GM20431 (cell line): ENCODE measurements around the gene JAKMIP2.
"Not testable (repeated sequence)": the region's sequence is repeated elsewhere in the genome, so short reads cannot be mapped to it uniquely, and the experiment has no call there.

ENCODE experiments used
- in situ Hi-C: fragments of 300-500 bp; cut with MseI, MboI; formaldehyde crosslinking; loops from one replicate; pipeline ENCODE4 v1.15.0; 2020; ENCODE audit warnings: low sequenced_read_pairs; ENCODE audit not compliant: unreplicated experiment

Gene JAKMIP2

GRCh38 chr5:147576646-147577535 is 205.6 kb downstream of the JAKMIP2 start:
- in situ Hi-C loops, result no loop called here

DNA sequence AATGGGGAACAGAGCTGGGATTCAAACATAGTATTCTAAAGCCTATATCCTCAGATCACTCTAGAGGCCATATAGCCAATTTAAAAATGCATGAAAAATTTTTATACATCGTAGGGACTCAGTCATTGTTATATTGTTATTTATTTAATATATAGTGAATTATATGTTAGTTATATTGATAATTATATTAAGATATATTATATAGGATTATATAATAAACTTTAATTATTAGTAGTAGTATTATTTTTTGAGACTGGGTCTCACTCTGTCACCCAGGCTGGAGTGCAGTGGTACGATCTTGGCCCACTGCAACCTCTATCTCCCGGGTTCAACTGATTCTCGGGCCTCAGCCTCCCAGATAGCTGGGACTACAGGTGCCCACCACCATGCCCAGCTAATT is 206.9 kb downstream of the JAKMIP2 start:
- in situ Hi-C loops, result no loop called here

GRCh38 chr5:147573211-147573610 is 209.3 kb downstream of the JAKMIP2 start:
- in situ Hi-C loops, result no loop called here

- in situ Hi-C loops, result no loop called here
Measured at GRCh38 chr5:147568710-147569406, 213.7 kb downstream of the JAKMIP2 start.

DNA sequence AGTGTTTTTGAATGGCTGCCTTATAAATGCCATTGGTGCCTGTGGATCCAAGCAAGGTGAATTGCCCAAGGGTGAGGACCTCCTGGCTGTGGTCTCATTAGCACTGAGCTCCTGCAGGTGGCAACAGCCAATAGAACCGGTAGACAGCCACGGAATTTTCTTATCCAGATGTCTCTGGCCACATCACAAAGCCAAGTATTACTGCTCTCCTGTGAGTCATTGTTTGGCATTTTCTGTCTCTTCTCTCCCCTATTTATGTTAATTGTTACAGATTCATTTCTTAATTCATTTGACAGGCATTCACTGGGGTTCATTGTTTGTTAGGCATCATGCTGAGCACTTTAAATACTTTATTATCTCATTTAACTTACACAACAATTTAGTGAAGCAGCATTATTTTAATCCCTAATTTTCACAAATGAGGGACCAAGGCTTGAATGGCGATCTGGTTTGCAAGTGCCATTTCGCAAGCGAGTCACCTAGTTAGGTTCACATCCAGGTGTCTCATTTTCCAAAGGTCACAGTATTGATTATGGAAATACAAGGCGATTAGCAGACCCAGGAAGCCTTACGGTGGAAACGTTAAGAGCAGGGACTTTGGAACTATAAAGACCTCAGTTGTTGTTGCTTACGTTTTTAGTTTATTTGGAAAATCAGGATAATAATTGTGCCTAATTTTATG is 214.5 kb downstream of the JAKMIP2 start:
- in situ Hi-C loops, result no loop called here

GRCh38 chr5:147565524-147565923 is 217.0 kb downstream of the JAKMIP2 start:
- in situ Hi-C loops, result no loop called here

DNA sequence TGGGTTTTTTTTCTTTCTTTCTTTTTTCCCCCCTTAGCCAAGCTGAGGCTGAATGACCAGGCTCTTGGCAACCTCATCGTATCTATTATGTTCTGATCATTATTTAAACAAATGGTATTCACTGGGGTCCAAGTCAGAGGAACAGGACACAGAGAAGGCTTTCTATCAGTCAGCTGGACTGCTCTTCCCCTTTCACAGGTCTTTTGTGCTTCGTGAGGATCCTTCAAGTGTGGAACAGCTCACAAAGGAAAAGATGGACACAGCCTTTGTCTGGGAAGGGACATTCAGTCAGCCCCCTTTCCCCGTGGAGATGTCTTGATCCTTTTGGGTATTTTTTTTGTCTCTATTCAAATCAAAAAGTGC is 218.4 kb downstream of the JAKMIP2 start:
- in situ Hi-C loops, result no loop called here

DNA sequence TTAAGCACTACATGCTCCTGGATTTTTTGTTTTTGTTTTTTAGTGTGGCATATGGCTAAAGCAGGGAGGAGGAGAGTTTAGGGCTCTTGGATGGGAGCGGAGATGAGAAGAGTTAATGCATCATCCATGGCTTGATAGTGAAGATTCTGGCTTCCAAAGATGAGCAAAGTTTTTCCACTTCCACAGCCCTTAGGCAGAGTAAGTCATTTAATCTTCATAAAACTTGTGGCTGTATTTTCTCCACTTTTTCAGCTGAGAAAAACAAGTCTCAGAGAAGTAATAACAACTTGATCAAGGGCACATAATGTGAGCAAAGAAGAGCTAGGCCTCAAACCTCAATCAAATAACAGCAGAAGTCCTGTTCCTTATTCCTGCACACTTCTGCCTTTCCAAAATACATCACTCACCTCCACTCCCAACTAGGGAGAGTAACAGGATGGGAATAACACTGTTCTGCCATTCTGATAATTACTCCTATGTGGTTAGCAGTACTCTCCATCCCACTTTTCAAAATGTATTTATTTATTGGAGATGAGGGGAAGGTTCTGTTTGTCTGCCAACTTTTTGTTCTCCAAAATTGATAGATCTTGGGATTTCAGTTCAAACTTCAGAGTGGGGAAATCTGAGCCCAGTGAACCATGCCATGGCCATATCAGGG is 218.9 kb downstream of the JAKMIP2 start:
- in situ Hi-C loops, result no loop called here

- in situ Hi-C loops, result no loop called here
Measured at GRCh38 chr5:147561435-147561834, 221.1 kb downstream of the JAKMIP2 start.

DNA sequence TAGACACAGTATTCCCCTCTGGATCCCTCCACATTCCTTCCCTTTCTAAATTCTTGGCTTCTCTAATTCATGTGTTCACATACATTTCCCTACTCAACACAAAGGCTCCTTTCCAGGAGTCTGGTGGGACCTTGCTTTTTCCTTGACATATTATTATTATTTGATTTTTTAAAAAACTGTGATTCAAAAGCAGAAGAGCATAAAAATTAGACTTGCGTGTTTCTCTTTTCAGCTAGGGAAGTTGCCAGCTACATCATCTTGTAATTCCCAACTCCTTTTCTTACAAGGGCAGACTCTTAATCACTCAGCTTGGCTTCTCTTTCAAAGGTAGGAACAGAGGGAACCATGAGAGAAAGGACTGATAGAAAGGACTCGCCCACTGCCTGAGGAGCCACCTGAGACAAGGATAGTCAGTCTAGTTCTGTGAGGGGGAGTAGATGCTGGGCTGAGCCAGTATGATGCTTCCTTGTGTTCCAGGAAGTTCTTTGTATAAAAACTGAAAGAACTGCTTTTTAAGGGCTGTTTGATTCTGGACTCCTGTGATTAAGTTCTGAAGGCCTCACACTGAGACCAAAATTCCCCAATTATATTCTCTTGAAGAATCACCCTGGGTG is 221.7 kb downstream of the JAKMIP2 start:
- in situ Hi-C loops, result no loop called here

- in situ Hi-C loops, result no loop called here
Measured at GRCh38 chr5:147559749-147560148, 222.8 kb downstream of the JAKMIP2 start.

DNA sequence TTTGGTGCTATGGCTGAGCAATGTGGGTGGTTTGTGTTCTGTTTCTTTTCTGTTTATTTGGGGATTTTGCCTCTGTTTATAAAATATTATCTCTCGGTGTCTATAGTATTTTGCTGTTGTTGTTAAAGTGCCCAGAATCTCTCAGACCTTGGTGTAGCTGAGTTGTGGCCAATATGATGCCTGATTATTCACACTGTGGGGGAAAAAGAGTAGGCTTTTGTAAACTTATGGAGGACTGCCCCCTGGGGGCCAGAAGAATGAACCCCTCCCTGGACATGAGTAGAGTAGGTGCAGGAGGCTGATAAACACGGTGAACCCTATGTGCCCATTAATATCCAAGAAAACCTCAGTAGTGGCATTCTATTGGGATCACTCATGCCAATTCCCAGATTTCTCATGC is 223.7 kb downstream of the JAKMIP2 start:
- in situ Hi-C loops, result no loop called here

DNA sequence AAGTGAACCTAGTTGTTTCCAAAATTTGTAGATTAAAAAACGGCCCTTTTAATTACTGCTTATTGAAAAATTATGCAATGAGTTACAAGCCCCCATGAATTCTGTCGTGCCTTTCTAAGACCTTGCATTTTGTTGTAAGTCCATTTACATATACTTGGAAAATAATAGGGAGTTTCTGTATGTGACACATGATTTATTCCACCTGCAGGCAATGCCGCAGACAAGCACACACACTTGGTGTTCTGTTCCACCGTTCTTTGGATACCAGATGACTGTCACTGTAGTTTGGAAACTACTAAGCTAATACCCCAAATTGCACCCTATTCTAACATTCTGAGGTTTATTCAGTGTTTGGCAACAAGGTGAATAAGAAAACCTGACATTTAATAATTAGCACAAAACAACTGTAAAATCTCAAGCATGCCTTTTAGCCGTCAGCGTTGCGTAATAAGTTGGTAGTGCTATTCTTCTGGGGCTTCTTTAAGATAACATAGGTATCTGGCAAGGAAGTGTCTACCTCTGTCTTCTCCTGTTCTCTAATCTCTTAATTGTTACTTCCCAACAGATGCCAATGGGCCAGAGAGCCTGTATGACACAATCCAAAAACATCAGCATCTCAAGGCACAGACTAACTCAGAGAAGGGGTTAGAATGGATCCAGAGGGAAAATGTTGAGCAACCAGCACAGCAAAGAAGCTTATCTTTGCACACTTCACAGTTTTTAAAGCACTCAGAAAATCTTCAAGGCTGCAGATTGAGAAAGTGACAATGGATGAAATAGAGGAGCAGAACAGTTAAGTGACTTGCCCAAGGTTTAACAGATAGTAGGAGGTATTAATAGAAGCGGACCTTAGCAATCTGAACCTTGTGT is 224.4 kb downstream of the JAKMIP2 start:
- in situ Hi-C loops, result no loop called here

- in situ Hi-C loops, result no loop called here
Measured at GRCh38 chr5:147555176-147555575, 227.4 kb downstream of the JAKMIP2 start.

DNA sequence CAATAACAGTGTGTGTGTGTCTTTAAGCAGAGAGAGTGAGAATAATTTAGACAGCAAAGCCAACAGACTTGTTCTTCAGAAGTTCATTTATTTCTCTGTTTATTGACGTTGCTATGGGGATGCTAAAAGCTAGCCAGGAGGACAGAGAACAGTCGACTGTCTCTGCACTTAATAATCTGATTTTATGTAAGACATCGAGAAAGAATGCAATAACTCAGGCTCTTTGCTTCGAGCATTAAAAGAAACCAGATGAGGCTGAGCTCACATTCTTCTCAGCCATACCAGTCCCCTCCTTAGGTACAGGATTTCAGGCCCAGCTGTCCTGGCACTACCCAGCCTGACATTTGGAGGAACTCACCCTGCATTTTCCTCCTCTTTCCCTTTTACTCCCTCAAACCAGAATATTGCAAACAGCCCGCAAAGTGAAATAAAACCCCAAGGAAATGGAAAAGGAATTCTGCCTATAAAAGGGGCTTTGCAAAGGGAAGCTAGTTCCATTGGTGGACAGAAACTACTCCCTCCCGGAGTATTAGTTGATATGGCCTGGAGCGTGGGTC is 228.2 kb downstream of the JAKMIP2 start:
- in situ Hi-C loops, result no loop called here

GRCh38 chr5:147553817-147554216 is 228.7 kb downstream of the JAKMIP2 start:
- in situ Hi-C loops, result not testable (repeated sequence)

GRCh38 chr5:147552897-147553296 is 229.6 kb downstream of the JAKMIP2 start:
- in situ Hi-C loops, result no loop called here

DNA sequence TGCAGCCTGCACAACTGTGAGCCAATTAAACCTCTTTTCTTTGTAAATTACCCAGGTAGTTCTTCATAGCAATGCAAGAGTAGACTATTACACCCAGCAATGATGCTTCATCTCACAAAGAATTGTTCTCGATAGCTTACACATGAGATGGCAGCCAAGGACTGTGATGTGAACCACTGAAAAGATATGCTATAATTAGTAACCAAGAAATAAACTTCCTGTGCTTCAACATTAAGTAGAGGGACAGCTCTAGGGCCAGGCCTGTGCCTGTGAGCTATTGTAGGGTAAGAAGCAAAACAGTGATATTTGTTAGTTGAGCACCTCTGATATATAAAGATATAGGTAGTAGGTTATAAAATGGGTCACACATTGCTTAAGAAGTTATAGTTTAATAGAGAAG is 230.9 kb downstream of the JAKMIP2 start:
- in situ Hi-C loops, result no loop called here

GRCh38 chr5:147547730-147548129 is 234.8 kb downstream of the JAKMIP2 start:
- in situ Hi-C loops, result no loop called here
